Muscle of leg (tissue), 11 donors: ENCODE measurements around the gene TFIP11. TPM values are rescaled to one million over a fixed set of nuclear protein-coding genes. Genes with fewer than 3 reads are reported as not detected.

ENCODE experiments used
- DNase-seq: peaks from one replicate; pipeline ENCODE4 v3.0.0; 2013
- H3K27ac ChIP-seq: one replicate; pipeline ENCODE4 v1.5.1; 2013; ENCODE audit warnings: mild to moderate bottlenecking, low read length, control low read depth
- H3K27me3 ChIP-seq: one replicate; pipeline ENCODE4 v1.6.1; 2013; ENCODE audit warnings: low read length; ENCODE audit not compliant: control insufficient read depth, insufficient read depth
- H3K36me3 ChIP-seq: one replicate; pipeline ENCODE4 v1.6.1; 2013; ENCODE audit warnings: low read length; ENCODE audit not compliant: control insufficient read depth, insufficient read depth
- H3K4me1 ChIP-seq: one replicate; pipeline ENCODE4 v1.6.1; 2013; ENCODE audit warnings: low read length; ENCODE audit not compliant: control insufficient read depth, insufficient read depth
- H3K4me3 ChIP-seq: one replicate; pipeline ENCODE4 v1.5.1; 2013; ENCODE audit warnings: low read length, control low read depth
- H3K9me3 ChIP-seq: replicated peaks from 2 replicates; pipeline ENCODE4 v1.6.1; 2013; ENCODE audit warnings: low read depth, low read length; ENCODE audit not compliant: control insufficient read depth
- WGBS: methylation state at CpG from one replicate; pipeline ENCODE4 v1.1.5; 2013; ENCODE audit warnings: missing lambda C conversion rate; ENCODE audit not compliant: insufficient coverage; 5-methylcytosine and 5-hydroxymethylcytosine counted together
- polyA plus RNA-seq, 8 donors: library from polyadenylated mRNA; unstranded; fragments of 120-200 nt; gene quantifications; one replicate each; pipeline versions ENCODE4 v1.2.1 to v1.2.3, GENCODE V29; 2013; ENCODE audit warnings: inconsistent platforms in 1 of 8, low replicate concordance in 1 of 8; ENCODE audit not compliant: insufficient read length in 8 of 8, insufficient read depth in 1 of 8
- total RNA-seq: library from RNA; stranded (reverse); fragments of 120-200 nt; gene quantifications from one replicate; pipeline ENCODE4 v1.2.4, GENCODE V29; 2013

Gene TFIP11
- total and polyA plus RNA-seq, 9 donors: 19.9 to 27.0 (median 22.4) TPM

- whole genome bisulfite sequencing: 100% methylated on average over 1 of the region's 1 CpG
- Histone ChIP-seq H3K27ac (no peak overlapping the region), H3K4me1 (no peaks in the 10 kb centered on the region), H3K36me3 (no peaks in the 10 kb centered on the region), H3K27me3 (no peaks in the 10 kb centered on the region), H3K9me3 (no peaks in the 10 kb centered on the region), H3K4me3 (no peak overlapping the region)
- no peak for DNase-seq
Measured at GRCh38 chr22:26544489-26544888, 32.2 kb upstream of the TFIP11 start.

- H3K4me3 ChIP-seq: no peak overlapping the region
- H3K4me1 ChIP-seq: no peaks in the 10 kb centered on the region
- H3K36me3 ChIP-seq: no peaks in the 10 kb centered on the region
- peak; percentile 72 for DNase-seq
- no peaks in the 10 kb centered on the region for H3K27me3 ChIP-seq
- H3K9me3 ChIP-seq: no peaks in the 10 kb centered on the region
- WGBS: 50% methylated on average over 1 of the region's 3 CpGs
- H3K27ac ChIP-seq: peak overlapping the region; percentile 13
Measured at GRCh38 chr22:26542831-26543230, 30.6 kb upstream of the TFIP11 start.

GRCh38 chr22:26541167-26541819, 29.0 kb upstream of the TFIP11 start:
- no peaks in the 10 kb centered on the region for H3K27me3 ChIP-seq
- H3K27ac ChIP-seq: no peak overlapping the region
- 93% methylated on average over 47 of the region's 47 CpGs for WGBS
- H3K4me1 ChIP-seq: no peaks in the 10 kb centered on the region
- no peak for DNase-seq
- H3K4me3 ChIP-seq: no peak overlapping the region
- H3K9me3 ChIP-seq: no peaks in the 10 kb centered on the region
- peaks cover 6% of the 10 kb centered on the region for H3K36me3 ChIP-seq

- Histone ChIP-seq H3K27ac (no peak overlapping the region), H3K9me3 (no peaks in the 10 kb centered on the region), H3K4me1 (no peaks in the 10 kb centered on the region), H3K4me3 (no peak overlapping the region), H3K36me3 (peaks cover 10% of the 10 kb centered on the region), H3K27me3 (no peaks in the 10 kb centered on the region)
- no peak for DNase-seq
- no CpG with 5 or more reads among the region's 2 CpGs for WGBS
Measured at GRCh38 chr22:26540119-26540518, 27.8 kb upstream of the TFIP11 start.

- 94% methylated on average over 3 of the region's 3 CpGs for WGBS
- DNase-seq: no peak
Measured at GRCh38 chr22:26536762-26537134, 24.5 kb upstream of the TFIP11 start.

GRCh38 chr22:26536056-26536761, 23.9 kb upstream of the TFIP11 start:
- Histone ChIP-seq H3K4me1 (no peaks in the 10 kb centered on the region), H3K4me3 (no peak overlapping the region), H3K36me3 (peaks cover 10% of the 10 kb centered on the region), H3K27me3 (no peaks in the 10 kb centered on the region), H3K9me3 (no peaks in the 10 kb centered on the region), H3K27ac (no peak overlapping the region)
- 92% methylated on average over 10 of the region's 12 CpGs for WGBS
- DNase-seq: no peak

More at GRCh38 chr22:26536762-26537134, 24.5 kb upstream of the TFIP11 start:
- H3K9me3 ChIP-seq: no peaks in the 10 kb centered on the region
- no peaks in the 10 kb centered on the region for H3K27me3 ChIP-seq
- H3K4me1 ChIP-seq: no peaks in the 10 kb centered on the region
- H3K4me3 ChIP-seq: no peak overlapping the region
- no peak overlapping the region for H3K27ac ChIP-seq
- H3K36me3 ChIP-seq: peaks cover 10% of the 10 kb centered on the region

GRCh38 chr22:26535603-26535908, 23.3 kb upstream of the TFIP11 start:
- DNase-seq: no peak
- H3K9me3 ChIP-seq: no peaks in the 10 kb centered on the region
- peaks cover 10% of the 10 kb centered on the region for H3K36me3 ChIP-seq
- no peaks in the 10 kb centered on the region for H3K4me1 ChIP-seq
- no peak overlapping the region for H3K4me3 ChIP-seq
- no peaks in the 10 kb centered on the region for H3K27me3 ChIP-seq
- peak overlapping the region; percentile 57 for H3K27ac ChIP-seq
- WGBS: no CpG with 5 or more reads among the region's 3 CpGs

- Histone ChIP-seq H3K36me3 (peaks cover 10% of the 10 kb centered on the region), H3K4me1 (no peaks in the 10 kb centered on the region)
- WGBS: 82% methylated on average over 3 of the region's 13 CpGs
Measured at GRCh38 chr22:26534874-26535602, 22.8 kb upstream of the TFIP11 start.

GRCh38 chr22:26534171-26534855, 22.0 kb upstream of the TFIP11 start:
- H3K36me3 ChIP-seq: peaks cover 10% of the 10 kb centered on the region
- WGBS: 77% methylated on average over 3 of the region's 7 CpGs

More at GRCh38 chr22:26534874-26535602, 22.8 kb upstream of the TFIP11 start:
- H3K27ac ChIP-seq: peak overlapping the region; percentile 57
- no peak overlapping the region for H3K4me3 ChIP-seq
- H3K27me3 ChIP-seq: no peaks in the 10 kb centered on the region
- no peaks in the 10 kb centered on the region for H3K9me3 ChIP-seq
- peak; percentile 66 for DNase-seq

GRCh38 chr22:26529345-26529744, 17.1 kb upstream of the TFIP11 start:
- H3K27me3 ChIP-seq: no peaks in the 10 kb centered on the region
- no CpG with 5 or more reads among the region's 2 CpGs for WGBS
- no peaks in the 10 kb centered on the region for H3K9me3 ChIP-seq
- H3K27ac ChIP-seq: no peak overlapping the region
- no peak for DNase-seq
- peaks cover 3% of the 10 kb centered on the region for H3K36me3 ChIP-seq
- H3K4me3 ChIP-seq: no peak overlapping the region
- H3K4me1 ChIP-seq: no peaks in the 10 kb centered on the region

More at GRCh38 chr22:26534171-26534855, 22.0 kb upstream of the TFIP11 start:
- no peaks in the 10 kb centered on the region for H3K27me3 ChIP-seq
- H3K4me3 ChIP-seq: no peak overlapping the region
- H3K27ac ChIP-seq: no peak overlapping the region
- H3K9me3 ChIP-seq: no peaks in the 10 kb centered on the region
- no peak for DNase-seq
- no peaks in the 10 kb centered on the region for H3K4me1 ChIP-seq
